GM21528 (cell line): ENCODE measurements around the gene MBD6.
"Not testable (repeated sequence)": the region's sequence is repeated elsewhere in the genome, so short reads cannot be mapped to it uniquely, and the experiment has no call there.

Experiments used
- ATAC-seq: cut with Tn5 transposase; IDR thresholded peaks from one replicate; pipeline ENCODE4 v1.9.1; 2021; ENCODE audit warnings: mild to moderate bottlenecking, moderate library complexity; ENCODE audit not compliant: unreplicated experiment, low FRiP score

The MBD6 gene

DNA sequence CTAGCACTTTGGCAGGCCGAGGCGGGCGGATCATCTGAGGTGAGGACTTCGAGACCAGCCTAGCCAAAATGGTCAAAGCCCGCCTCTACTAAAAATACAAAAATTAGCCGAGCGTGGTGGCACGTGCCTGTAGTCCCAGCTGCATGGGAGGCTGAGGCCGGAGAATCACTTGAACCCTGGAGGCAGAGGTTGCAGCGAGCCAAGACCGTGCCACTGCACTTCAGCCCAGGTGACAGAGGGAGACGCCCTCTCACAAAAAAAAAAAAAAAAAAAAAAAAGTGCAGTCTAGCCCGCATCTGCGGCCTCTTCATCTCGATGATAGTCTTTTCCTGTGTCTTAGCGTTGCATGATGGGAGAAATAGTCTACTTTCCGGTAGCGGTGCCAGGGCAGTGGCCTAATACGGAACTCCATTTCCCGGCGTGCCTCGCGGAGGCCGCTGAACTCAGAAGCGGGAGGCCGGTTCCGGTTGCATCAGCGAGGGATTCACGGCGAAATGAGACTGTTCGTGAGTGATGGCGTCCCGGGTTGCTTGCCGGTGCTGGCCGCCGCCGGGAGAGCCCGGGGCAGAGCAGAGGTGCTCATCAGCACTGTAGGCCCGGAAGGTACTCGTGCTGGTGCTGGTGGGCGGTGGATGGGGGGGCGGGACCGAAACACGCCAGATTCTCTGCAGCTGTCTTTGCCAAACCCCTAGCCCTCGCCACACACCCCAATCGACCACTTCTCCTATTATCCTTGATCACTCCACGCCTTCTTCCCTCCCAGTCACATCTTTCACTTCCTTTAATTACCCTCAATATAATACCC, 34.8 kb upstream of the MBD6 start, which contains the start of gene MARS1:
Gene MARS1 (plus strand): TSS at position 472 of the 805 bp plus-strand sequence. CDS start 23 bp downstream, at position 495.
- ATAC-seq = peak; percentile 94

GRCh38 chr12:57488402-57489156, 34.0 kb upstream of the MBD6 start:
- ATAC-seq = no peak

- no peak for ATAC-seq
These were observed 33.4 kb upstream of the MBD6 start for GRCh38 chr12:57489157-57489641.

DNA sequence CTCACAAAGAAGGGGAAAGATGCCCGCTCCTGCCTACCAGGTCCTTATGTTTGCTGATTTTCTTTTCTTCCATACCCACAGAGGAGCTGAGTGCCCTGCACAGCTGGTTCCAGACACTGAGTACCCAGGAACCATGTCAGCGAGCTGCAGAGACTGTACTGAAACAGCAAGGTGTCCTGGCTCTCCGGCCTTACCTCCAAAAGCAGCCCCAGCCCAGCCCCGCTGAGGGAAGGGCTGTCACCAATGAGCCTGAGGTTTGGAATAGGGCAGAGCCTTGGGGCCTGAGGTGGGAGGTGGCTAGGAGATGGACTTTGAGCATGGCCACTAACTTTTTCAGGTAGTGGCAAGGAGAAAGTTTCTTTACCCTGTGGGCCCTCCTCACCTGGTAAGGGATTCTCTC, 32.5 kb upstream of the MBD6 start:
- no peak for ATAC-seq

DNA sequence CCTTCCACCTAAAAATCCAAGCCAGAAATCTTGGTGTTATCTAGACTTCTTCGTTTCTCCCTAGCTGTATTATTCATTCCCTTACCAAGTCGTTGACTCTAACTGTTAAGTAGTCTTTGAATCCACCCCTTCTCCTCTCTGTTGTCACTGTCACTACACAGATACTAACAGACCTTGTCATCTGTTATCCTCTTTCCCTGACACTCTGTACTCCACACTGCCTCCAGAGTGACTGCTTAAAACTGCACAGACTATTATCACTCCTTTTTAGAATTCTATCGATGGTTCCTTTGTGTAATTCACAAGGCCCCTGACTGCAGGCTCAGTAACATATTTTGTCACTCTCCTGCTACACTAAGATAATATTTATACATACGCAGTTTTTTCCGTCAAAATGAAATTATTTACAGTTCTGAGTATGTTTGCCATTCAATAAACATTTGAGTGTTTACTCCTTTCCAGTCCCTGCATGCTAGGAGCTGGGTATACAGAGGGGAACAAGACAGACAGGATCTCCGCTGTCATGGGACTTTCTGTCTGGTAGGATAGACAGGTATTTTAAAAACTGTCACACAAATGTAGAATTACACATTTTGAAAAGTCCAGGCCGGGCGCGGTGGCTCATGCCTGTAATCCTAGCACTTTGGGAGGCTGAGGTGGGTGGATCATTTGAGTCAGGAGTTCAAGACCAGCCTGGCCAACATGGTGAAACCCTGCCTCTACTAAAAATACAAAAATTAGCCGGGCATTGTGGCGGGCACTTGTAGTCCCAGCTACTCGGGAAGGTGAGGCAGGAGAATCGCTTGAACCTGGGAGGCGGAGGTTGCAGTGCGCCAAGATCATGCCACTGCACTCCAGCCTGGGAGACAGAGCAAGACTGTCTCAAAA, 31.0 kb upstream of the MBD6 start:
- ATAC-seq = no peak

DNA sequence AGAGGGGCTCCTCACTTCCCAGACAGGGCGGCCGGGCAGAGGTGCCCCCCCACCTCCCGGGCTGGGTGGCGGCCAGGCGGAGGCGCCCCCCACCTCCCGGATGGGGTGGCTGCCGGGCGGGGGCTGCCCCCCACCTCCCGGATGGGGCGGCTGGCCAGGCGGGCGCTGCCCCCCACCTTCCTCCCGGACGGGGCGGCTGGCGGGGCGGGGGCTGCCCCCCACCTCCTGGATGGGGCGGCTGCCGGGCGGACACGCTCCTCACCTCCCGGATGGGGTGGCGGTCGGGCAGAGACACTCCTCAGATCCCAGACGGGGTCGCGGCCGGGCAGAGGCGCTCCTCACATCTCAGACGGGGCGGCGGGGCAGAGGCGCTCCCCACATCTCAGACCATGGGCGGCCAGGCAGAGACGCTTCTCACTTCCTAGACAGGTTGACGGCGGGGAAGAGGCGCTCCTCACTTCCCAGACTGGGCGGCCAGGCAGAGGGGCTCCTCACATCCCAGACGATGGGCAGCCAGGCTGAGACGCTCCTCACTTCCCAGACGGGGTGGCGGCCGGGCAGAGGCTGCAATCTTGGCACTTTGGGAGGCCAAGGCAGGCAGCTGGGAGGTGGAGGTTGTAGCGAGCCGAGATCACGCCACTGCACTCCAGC, 27.4 kb upstream of the MBD6 start:
- ATAC-seq = not testable (repeated sequence)

DNA sequence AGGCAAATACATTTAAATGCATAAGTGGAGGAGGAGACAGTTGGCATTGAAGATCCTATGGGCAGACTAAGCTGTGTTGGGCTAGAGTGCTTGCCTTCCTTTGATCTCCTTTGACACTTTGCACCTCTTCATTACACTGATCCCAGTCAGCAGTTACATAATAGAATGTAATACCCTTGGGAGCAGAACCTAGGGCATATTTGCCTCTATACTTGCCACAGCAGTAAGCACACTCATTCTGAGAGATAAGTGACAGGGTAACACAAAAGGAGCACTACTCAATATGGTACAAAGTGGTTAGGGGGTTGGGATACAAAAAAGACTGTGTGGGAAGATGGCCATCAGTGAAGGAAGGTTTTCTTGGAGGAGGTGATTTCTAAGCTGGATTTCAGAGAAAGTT, 25.8 kb upstream of the MBD6 start:
- no peak for ATAC-seq

DNA sequence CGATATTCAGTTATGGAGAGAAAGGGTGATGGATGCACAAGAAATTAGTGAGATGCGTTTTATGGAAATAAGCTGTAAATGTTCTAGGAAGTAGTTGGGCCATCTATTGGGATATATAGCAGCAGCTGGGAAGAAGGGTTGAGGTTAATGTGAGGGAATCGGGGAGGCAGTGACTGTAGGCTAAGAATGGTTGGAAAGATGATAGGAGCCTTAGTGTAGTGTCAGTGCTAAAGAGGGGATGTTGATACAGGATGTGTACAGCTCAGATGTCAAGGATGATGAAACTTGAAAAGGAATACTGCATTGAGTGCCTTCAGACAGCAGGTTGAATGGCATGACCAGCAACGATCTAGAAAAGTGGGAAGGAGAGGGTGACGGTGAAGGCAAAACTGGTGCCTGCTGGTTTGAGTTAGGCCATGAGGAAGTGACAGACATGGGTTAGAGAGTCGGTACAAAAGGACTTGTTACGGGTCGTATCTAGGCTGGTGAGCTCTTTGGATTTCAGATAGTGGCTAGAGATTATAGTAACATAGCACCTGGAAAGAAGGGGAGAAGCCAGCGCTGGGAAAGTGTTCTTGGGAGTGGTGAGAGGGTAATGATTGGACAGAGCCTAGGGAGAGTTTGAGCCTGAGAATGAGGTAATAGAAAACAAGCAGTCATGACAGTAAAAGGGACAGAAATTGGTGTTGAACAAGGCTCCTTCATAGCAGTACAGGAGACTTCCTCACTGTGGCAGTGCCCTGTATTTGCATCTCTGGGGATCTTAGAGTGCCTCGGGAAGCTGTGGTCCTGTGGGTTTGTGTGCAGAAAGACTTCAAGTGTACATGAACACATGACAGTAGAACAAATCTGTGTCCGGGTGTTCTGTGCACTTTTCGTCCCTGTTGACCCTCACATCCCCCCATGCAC, 25.1 kb upstream of the MBD6 start:
- no peak for ATAC-seq

DNA sequence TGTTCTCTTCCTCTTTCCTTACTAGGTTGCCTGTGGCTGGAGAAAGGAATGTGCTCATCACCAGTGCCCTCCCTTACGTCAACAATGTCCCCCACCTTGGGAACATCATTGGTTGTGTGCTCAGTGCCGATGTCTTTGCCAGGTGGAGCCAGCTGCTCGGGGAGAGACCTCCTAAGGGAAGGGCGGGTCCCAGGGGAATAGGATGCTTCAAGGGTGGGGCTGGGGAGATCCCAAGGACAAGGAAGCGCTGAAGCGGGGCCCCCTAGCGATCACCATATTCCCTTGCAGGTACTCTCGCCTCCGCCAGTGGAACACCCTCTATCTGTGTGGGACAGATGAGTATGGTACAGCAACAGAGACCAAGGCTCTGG, 24.5 kb upstream of the MBD6 start:
- ATAC-seq = no peak

- no peak for ATAC-seq
These were observed 24.1 kb upstream of the MBD6 start for GRCh38 chr12:57498571-57498970.

DNA sequence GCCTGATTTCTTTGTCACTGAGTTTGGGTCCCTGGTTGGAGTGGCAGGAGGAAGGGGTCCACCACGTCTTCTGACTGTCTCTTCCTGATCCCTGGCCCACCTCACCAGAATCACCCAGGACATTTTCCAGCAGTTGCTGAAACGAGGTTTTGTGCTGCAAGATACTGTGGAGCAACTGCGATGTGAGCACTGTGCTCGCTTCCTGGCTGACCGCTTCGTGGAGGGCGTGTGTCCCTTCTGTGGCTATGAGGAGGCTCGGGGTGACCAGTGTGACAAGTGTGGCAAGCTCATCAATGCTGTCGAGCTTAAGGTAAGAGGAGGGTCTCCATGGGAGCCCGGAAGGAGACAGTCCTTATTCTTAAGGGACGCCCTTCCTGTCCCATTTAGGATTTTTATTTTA, 22.4 kb upstream of the MBD6 start:
- no peak for ATAC-seq

DNA sequence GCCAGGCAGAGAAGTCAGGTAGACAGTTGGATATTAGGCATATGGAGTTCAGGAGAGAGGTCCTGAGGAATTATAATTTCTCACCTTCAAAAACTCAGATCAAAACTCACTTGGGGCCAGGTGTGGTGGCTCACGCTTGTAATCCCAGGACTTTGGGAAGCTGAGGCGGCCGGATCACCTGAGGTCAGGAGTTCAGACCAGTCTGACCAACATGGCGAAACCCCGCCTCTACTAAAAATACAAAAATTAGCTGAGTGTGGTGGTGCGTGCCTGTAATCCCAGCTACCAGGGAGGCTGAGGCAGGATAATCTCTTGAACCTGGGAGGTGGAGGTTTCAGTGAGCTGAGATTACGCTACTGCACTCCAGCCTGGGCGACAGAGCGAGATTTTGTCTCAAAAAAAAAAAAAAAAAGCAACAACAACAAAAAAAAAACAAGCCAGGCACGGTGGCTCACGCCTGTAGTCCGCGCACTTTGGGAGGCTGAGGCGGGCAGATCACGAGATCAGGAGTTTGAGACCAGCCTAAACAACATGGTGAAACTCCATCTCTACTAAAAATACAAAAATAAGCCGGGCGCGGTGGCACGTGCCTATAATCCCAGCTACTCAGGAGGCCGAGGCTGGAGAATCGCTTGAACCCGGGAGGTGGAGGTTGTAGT, 20.2 kb upstream of the MBD6 start:
- not testable (repeated sequence) for ATAC-seq

- ATAC-seq = not testable (repeated sequence)
These were observed 16.1 kb upstream of the MBD6 start for GRCh38 chr12:57506541-57506940.

DNA sequence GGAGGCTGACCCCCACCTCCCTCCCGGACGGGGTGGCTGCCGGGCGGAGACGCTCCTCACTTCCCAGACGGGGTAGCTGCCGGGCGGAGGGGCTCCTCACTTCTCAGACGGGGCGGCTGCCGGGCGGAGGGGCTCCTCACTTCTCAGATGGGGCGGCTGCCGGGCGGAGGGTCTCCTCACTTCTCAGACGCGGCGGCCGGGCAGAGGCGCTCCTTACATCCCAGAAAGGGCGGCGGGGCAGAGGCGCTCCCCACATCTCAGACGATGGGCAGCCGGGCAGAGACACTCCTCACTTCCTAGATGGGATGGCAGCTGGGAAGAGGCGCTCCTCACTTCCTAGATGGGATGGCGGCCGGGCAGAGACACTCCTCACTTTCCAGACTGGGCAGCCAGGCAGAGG, 14.8 kb upstream of the MBD6 start:
- ATAC-seq = not testable (repeated sequence)

DNA sequence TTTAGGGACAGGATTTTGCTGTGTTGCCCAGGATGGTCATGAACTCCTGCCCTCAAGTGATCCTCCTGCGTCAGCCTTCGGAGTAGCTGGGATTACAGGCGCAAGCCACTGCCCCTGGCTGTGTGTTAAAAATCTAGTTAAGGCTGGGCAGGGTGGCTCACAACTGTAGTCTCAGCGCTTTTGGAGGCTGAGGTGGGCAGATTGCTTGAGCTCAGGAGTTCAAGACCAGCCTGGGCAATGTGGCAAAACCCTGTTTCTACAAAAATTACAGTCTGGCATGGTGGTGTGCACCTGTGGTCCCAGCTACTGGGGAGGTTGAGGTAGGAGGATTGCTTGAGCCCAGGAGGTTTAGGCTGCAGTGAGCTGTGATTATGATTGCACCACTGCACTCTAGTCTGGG, 11.5 kb upstream of the MBD6 start:
- no peak for ATAC-seq

DNA sequence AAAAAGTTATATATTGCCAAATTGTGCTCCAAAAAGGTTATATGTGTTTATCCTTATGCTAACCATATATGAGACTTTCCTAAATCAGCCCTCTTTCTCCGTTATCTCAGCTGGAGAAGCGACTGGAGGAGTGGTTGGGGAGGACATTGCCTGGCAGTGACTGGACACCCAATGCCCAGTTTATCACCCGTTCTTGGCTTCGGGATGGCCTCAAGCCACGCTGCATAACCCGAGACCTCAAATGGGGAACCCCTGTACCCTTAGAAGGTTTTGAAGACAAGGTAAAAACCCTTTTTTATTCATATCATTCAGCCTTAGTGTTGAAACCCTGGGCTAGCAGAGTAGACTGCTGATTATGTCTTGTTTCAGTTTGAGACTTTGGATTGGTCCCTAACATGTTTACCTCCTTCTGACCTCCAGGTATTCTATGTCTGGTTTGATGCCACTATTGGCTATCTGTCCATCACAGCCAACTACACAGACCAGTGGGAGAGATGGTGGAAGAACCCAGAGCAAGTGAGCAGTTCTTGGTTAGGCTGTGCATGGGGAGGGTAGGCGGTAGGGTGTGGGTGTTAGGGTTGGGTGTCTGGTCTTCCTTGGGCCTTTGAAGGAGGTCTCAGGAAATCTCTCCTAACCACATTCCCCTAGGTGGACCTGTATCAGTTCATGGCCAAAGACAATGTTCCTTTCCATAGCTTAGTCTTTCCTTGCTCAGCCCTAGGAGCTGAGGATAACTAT, 10.9 kb upstream of the MBD6 start:
- ATAC-seq = no peak

- no peak for ATAC-seq
These were observed 10.0 kb upstream of the MBD6 start for GRCh38 chr12:57512665-57513064.

DNA sequence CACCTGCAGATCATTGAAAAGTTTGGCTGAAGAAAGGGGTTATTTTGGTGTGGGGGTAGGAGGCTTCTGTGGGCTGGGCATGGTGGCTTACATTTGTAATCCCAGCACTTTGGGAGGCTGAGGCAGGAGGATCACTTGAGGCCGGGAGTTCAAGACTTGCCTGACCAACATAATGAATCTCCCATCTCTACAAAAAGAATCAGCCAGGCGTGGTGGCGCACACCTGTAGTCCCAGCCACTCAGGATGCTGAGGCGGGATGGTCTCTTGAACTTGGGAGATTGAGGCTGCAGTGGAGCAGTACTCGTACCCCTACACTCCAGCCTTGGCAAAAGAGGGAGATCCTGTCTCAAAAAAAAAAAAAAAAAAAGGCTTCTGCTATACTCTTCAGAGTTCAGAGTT, 9.4 kb upstream of the MBD6 start:
- ATAC-seq = no peak
